OCI-M1 (cell line): Measurements from ENCODE around the gene BBS9.

Source experiments
- DNase-seq: peaks from one replicate; lab custom pipeline; 2025; lab: John Stamatoyannopoulos, UW

The BBS9 gene

DNA sequence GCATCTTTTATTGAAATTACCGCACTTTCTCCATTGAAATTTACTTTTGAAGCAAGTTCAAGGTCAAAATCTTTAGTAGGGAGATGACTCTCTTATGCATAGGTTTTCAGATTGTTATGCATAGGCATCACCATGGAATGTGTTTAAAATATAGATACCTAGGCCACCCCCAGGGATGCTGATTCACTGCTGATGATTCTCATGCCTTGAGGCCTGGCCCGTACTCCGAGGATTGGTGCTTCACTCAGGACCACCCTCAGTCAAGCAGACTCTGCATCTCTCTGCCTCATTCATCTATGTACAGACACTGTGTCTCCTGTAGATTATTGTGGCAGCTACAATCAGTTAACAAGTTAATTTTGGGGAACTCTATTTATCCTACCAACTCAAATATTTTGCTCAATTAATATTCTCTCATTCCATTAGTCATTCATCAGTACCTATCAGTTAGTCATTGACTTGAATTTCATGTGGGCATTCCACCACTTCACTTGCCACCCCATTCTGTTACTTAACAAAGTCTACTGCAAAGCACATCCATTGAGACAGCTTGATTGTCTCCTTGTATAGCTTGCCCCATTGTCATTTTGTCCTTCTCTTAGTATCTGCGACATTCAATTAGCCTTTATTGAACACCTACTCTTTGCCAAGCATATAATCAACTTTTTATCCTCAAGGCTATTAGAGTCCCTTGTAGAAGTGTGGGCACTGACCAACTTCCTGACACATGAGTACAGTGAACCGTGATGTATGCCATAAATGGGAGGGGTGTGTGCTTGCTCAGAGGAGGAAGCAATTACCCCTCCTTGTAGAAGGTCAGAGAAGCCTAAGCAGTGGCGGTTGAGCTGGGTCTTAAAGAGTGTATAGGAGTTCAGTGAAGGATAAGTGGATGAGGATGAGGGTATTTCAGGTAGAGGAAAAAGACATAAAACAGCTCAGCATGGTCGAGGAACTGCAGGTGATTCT, 520.4 kb downstream of the BBS9 start:
- no peak for DNase-seq

DNA sequence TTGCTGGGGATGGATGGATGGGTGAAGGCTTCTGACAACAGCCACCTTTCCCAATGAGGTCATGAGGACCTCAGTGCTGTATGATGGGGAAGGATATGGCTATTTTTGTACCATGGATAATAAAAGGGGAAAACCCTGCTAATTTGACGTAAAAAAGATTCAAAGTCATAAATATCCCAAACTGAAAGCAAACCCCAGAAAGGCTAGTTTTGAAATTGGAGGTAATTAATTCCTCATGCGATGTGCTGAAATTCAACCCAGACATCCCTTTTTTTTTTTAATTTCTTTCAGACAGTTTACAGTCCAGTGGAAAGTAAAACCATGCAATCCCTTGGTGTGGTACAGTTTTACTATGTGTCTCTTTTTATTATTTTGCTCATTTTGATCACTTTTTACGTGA, 521.5 kb downstream of the BBS9 start:
- DNase-seq: no peak

GRCh38 chr7:33651998-33652515, 522.7 kb downstream of the BBS9 start:
- DNase-seq: no peak

DNA sequence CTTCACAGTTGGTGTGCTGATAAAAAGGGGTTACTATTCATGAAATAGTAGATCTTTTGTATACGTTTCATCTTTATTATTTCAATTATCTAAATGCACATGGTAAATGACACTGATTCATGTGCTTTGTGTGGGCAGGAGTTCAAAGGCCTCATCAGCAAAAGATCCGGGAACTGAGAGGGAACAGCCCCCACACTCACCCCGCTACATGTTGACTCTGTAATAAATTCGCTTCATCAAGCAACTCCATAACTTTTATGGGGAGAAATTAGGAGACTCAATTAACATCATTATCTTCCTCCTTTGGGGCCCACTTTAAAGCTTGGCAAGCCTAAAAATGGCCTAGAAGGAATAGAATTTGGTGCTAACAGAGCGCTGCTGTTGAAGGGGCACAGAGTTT, 525.3 kb downstream of the BBS9 start:
- no peak for DNase-seq
